ENCODE results near the gene SPATS2.

- TF ChIP-seq CTCF (IDR thresholded peaks at IDR 0.05) (no peak), POLR2A (IDR thresholded peaks at IDR 0.05) (no peak)
Observed at GRCh38 chr12:49328816-49329215, 38.4 kb upstream of the SPATS2 start.

Data from lower leg skin (tissue), 3 donors.